Endothelial cell of umbilical vein (primary cell): ENCODE measurements around the gene DNAJB1. TPM values are rescaled to one million over a fixed set of nuclear protein-coding genes. Genes with fewer than 3 reads are reported as not detected.

ENCODE experiments used
- BruUV-seq: library from RNA; stranded (reverse); fragments of 400-500 nt; replicated peaks from 2 replicates; lab custom pipeline; 2021; lab: Mats Ljungman, UMichigan
- CTCF ChIA-PET: fragments of 300-600, 350-600 bp; sonication (Branson Sonifier 250); formaldehyde crosslinking; loops from one replicate; lab custom pipeline; 2021; ENCODE audit warnings: antibody characterized with exemption, inconsistent platforms; lab: Charles Lee
- POLR2A ChIA-PET: fragments of 300-600, 350-600 bp; sonication (Branson Sonifier 250); formaldehyde crosslinking; loops from one replicate; lab custom pipeline; 2021; ENCODE audit warnings: antibody characterized with exemption, inconsistent platforms; lab: Charles Lee
- DNase-seq: peaks from one replicate; pipeline ENCODE4 v3.0.0-alpha.2; 2011; ENCODE audit warnings: low read depth, low spot score
- FAIRE-seq: peaks from 2 replicates; lab custom pipeline; 2011; peaks lifted over from hg19 to GRCh38; lab: Jason Lieb, UNC
- H2AFZ ChIP-seq: 2 replicates; pipeline ENCODE4 v1.6.0; 2012; ENCODE audit warnings: low read depth, low read length, control low read depth, inconsistent platforms
- H3K27ac ChIP-seq: 2 replicates; pipeline ENCODE4 v1.5.1; 2011; ENCODE audit warnings: low read depth, mild to moderate bottlenecking, control low read depth, low read length, moderate library complexity; ENCODE audit not compliant: insufficient read depth
- H3K27me3 ChIP-seq, 2 experiments: 2 replicates each; pipeline versions ENCODE4 v1.6.0 to v1.6.1; 2011; ENCODE audit warnings: low read length in 2 of 2, mixed read lengths in 1 of 2; ENCODE audit not compliant: control insufficient read depth in 2 of 2, insufficient read depth in 2 of 2
- H3K36me3 ChIP-seq, 2 experiments: 2 replicates in 1 of 2; 3 replicates in 1 of 2; pipeline ENCODE4 v1.5.1; 2011; ENCODE audit warnings: low read length in 2 of 2, mild to moderate bottlenecking in 1 of 2, moderate library complexity in 1 of 2; ENCODE audit not compliant: control insufficient read depth in 2 of 2, insufficient read depth in 2 of 2; ENCODE audit errors: extremely low read depth in 1 of 2
- H3K4me1 ChIP-seq: 3 replicates; pipeline ENCODE4 v1.5.1; 2011; ENCODE audit warnings: mild to moderate bottlenecking, low read length; ENCODE audit not compliant: control insufficient read depth, insufficient read depth; ENCODE audit errors: extremely low read depth
- H3K4me2 ChIP-seq: 2 replicates; pipeline ENCODE4 v1.6.1; 2011; ENCODE audit warnings: low read length, control low read depth, mixed read lengths; ENCODE audit not compliant: insufficient read depth
- H3K4me3 ChIP-seq, 3 experiments: fragments of 200-600 bp in 1 of 3; sonication (generic), shearing (Covaris generic) in 1 of 3; replicated peaks in 1 of 3; 2 replicates each; pipeline ENCODE4 v1.5.1; 2011 to 2016; ENCODE audit warnings: control low read depth in 3 of 3, low read length in 3 of 3, mild to moderate bottlenecking in 2 of 3, inconsistent platforms in 1 of 3, low read depth in 1 of 3, moderate library complexity in 1 of 3; ENCODE audit not compliant: insufficient read depth in 1 of 3
- H3K79me2 ChIP-seq: 2 replicates; pipeline ENCODE4 v1.6.0; 2012; ENCODE audit warnings: low read length, inconsistent platforms; ENCODE audit not compliant: control insufficient read depth, insufficient read depth
- H3K9ac ChIP-seq: replicated peaks from 2 replicates; pipeline ENCODE3; 2011; ENCODE audit warnings: low read length, control low read depth; ENCODE audit not compliant: insufficient read depth; ENCODE audit errors: extremely low read depth
- H3K9me1 ChIP-seq: replicated peaks from 3 replicates; pipeline ENCODE4 v1.6.0; 2011; ENCODE audit warnings: mild to moderate bottlenecking, low read length; ENCODE audit not compliant: control insufficient read depth, insufficient read depth; ENCODE audit errors: extremely low read depth
- H3K9me3 ChIP-seq: replicated peaks from 2 replicates; pipeline ENCODE4 v1.5.1; 2012; ENCODE audit warnings: low read length, inconsistent platforms; ENCODE audit not compliant: control insufficient read depth, insufficient read depth
- H4K20me1 ChIP-seq: replicated peaks from 2 replicates; pipeline ENCODE3; 2011; ENCODE audit warnings: mild to moderate bottlenecking, low read length; ENCODE audit not compliant: control insufficient read depth, insufficient read depth; ENCODE audit errors: extremely low read depth
- EZH2 ChIP-seq: IDR thresholded peaks from 2 replicates; pipeline ENCODE4 v1.6.1; 2012; ENCODE audit warnings: borderline replicate concordance, low read depth, mild to moderate bottlenecking, moderate library complexity, low read length, inconsistent platforms; ENCODE audit not compliant: severe bottlenecking
- FOS ChIP-seq: IDR thresholded peaks from 2 replicates; pipeline ENCODE4 v1.6.1; 2011; ENCODE audit warnings: mild to moderate bottlenecking, low read length, moderate library complexity, borderline replicate concordance; ENCODE audit not compliant: insufficient read depth
- GATA2 ChIP-seq: IDR thresholded peaks from 2 replicates; pipeline ENCODE4 v1.7.0; 2011; ENCODE audit warnings: low read depth, mild to moderate bottlenecking, moderate library complexity, mixed read lengths, low read length; ENCODE audit not compliant: insufficient read length, insufficient read depth
- JUN ChIP-seq: IDR thresholded peaks from 2 replicates; pipeline ENCODE4 v1.6.1; 2011; ENCODE audit warnings: borderline replicate concordance, low read depth; ENCODE audit not compliant: insufficient read length, insufficient read depth
- MYC ChIP-seq: IDR thresholded peaks from one replicate; pipeline ENCODE4 v1.6.1; 2011; ENCODE audit warnings: mild to moderate bottlenecking, low read depth, low read length
- POLR2A ChIP-seq: IDR thresholded peaks from 2 replicates; pipeline ENCODE4 v1.6.1; 2012; ENCODE audit warnings: low read depth, mild to moderate bottlenecking, control low read depth, low read length
- POLR2AphosphoS5 ChIP-seq: IDR thresholded peaks from 2 replicates; pipeline ENCODE4 v1.6.1; 2012; ENCODE audit warnings: low read depth, mild to moderate bottlenecking, control low read depth, low read length, moderate library complexity; ENCODE audit not compliant: insufficient read depth
- dilution Hi-C: fragments of 300-500 bp; cut with MboI; formaldehyde crosslinking; loops from one replicate; pipeline ENCODE4 v1.15.0; 2019; ENCODE audit warnings: low sequenced_read_pairs; ENCODE audit not compliant: extremely low pct_ligation_motif_present
- intact Hi-C: fragments of 100-400 bp; cut with micrococcal nuclease; formaldehyde crosslinking; loops from one replicate; pipeline ENCODE4 v1.10.0; 2022
- polyA plus RNA-seq, 4 experiments: library from polyadenylated mRNA; depleted of rRNA in 3 of 4; stranded (reverse) in 3 of 4; unstranded in 1 of 4; fragments of >200 nt; gene quantifications; 2 replicates each; pipeline versions ENCODE4 v1.2.1 to v1.2.3, GENCODE V29; 2011 to 2012; ENCODE audit warnings: missing spikeins in 1 of 4
- total RNA-seq: library from RNA; stranded (reverse); gene quantifications from 2 replicates; pipeline ENCODE4 v1.2.3, GENCODE V29; 2021
- TF ChIP-seq, protein P1 (sequence below), 2 donors: IDR thresholded peaks; 1 replicate in 1 of 2; 2 replicates in 1 of 2; pipeline ENCODE4 v1.5.1; 2011; ENCODE audit warnings: low read length in 2 of 2, mild to moderate bottlenecking in 2 of 2, moderate library complexity in 2 of 2, control low read depth in 1 of 2, inconsistent platforms in 1 of 2, low read depth in 1 of 2; ENCODE audit not compliant: insufficient read depth in 1 of 2; ENCODE audit errors: extremely low read depth in 1 of 2
- TF ChIP-seq, protein P2 (sequence below): IDR thresholded peaks from 2 replicates; pipeline ENCODE4 v1.6.1; 2011; ENCODE audit not compliant: insufficient read depth, insufficient read length

Gene DNAJB1
- total and polyA plus RNA-seq, 2 donors (not counting 3 experiments of a cell fraction or from before 2014, with no cell fraction given): 58.6 to 59.8 TPM

DNA sequence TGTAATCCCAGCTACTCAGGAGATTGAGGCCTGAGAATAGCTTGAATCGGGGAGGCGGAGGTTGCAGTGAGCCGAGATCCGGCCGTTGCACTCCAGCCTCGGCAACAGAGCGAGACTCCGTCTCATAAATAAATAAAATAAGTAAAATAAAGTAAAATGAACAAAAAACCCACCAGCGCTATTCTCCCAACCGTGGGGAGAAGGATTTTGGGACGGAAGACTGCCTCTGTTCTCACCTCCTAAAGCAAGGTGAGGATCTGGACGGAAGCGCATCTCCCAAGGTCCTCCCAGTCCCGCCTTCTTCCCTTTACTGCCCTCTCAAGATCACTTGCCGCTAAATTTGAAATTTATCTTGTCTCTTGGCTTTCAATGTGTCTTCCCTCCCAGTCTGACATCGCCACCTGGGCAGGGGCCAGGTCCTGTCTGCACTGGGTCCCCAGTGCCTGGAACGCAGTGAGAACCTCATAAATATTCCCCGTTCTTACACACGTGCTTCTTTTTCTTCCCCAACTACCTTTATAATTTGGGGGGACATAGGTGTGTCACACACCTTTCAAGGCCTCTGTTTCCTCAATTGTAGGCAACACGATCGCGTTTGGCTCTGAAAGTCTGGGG is 1.2 kb upstream of the DNAJB1 start:
- no peak for FAIRE-seq
- Histone ChIP-seq H2AFZ (no peak overlapping the region), H3K4me2 (no peak overlapping the region), H3K36me3 (peaks cover 12 to 13% of the 10 kb centered on the region in 2 experiments), H3K79me2 (peaks cover 33% of the 10 kb centered on the region), H4K20me1 (no peaks in the 10 kb centered on the region), H3K4me3 (no peak overlapping the region), H3K9me3 (no peaks in the 10 kb centered on the region), H3K9ac (peak overlapping the region; percentile 25), H3K27me3 (no peaks in the 10 kb centered on the region), H3K27ac (peak overlapping the region; percentile 81), H3K4me1 (peaks cover 55% of the 10 kb centered on the region), H3K9me1 (no peaks in the 10 kb centered on the region)
- DNase-seq: no peak
- TF ChIP-seq EZH2 (no peak), FOS (no peak), POLR2A (no peak), POLR2AphosphoS5 (no peak), GATA2 (no peak), JUN (no peak), MYC (no peak)
- TF ChIP-seq, protein P1, sequence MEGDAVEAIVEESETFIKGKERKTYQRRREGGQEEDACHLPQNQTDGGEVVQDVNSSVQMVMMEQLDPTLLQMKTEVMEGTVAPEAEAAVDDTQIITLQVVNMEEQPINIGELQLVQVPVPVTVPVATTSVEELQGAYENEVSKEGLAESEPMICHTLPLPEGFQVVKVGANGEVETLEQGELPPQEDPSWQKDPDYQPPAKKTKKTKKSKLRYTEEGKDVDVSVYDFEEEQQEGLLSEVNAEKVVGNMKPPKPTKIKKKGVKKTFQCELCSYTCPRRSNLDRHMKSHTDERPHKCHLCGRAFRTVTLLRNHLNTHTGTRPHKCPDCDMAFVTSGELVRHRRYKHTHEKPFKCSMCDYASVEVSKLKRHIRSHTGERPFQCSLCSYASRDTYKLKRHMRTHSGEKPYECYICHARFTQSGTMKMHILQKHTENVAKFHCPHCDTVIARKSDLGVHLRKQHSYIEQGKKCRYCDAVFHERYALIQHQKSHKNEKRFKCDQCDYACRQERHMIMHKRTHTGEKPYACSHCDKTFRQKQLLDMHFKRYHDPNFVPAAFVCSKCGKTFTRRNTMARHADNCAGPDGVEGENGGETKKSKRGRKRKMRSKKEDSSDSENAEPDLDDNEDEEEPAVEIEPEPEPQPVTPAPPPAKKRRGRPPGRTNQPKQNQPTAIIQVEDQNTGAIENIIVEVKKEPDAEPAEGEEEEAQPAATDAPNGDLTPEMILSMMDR (IDR thresholded peaks at IDR 0.05; ENCODE audit: extremely low read depth in 1 of 2, insufficient read depth in 1 of 2, low read depth in 1 of 2, low read length in 2 of 2): no peak
- TF ChIP-seq, protein P2, sequence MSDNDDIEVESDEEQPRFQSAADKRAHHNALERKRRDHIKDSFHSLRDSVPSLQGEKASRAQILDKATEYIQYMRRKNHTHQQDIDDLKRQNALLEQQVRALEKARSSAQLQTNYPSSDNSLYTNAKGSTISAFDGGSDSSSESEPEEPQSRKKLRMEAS: no peak
- CTCF ChIA-PET: interaction anchor here (0.9 to 1.5 kb wide), 2 partner anchors 16 to 23 kb away, joined by 3 to 4 read pairs; partner anchors contain the start of gene GIPC1
- intact Hi-C loops: no loop called here
- BruUV-seq: no TSS peak
- POLR2A ChIA-PET: no interaction called here
- dilution Hi-C loops: no loop called here
